ENCODE results near the gene PKD2L1.
"Not testable (repeated sequence)": the region's sequence is repeated elsewhere in the genome, so short reads cannot be mapped to it uniquely, and the experiment has no call there.

The PKD2L1 gene
- total RNA-seq: 0 to 0.18 (median 0.04) reads per million in 4 experiments

- no peak for DNase-seq
Measured at GRCh38 chr10:100330079-100330478, at the start of gene PKD2L1. Gene PKD2L1 (minus strand): TSS chr10:100330228. CDS start chr10:100330103, 125 bp downstream.

GRCh38 chr10:100377830-100378229, 47.8 kb upstream of the PKD2L1 start:
- DNase-seq: no peak

GRCh38 chr10:100376656-100377055, 46.6 kb upstream of the PKD2L1 start:
- DNase-seq: not testable (repeated sequence)

GRCh38 chr10:100374677-100375353, 44.8 kb upstream of the PKD2L1 start:
- not testable (repeated sequence) for DNase-seq

GRCh38 chr10:100374200-100374655, 44.2 kb upstream of the PKD2L1 start:
- DNase-seq: no peak

- DNase-seq: peak; percentile 80
Measured at GRCh38 chr10:100373298-100374199, 43.5 kb upstream of the PKD2L1 start.

- no peak for DNase-seq
Measured at GRCh38 chr10:100372415-100373297, 42.6 kb upstream of the PKD2L1 start.

- no peak for DNase-seq
Measured at GRCh38 chr10:100371482-100372027, 41.5 kb upstream of the PKD2L1 start.

- peak; percentile 5 for DNase-seq
Measured at GRCh38 chr10:100370714-100371481, 40.9 kb upstream of the PKD2L1 start.

- no peak for DNase-seq
Measured at GRCh38 chr10:100368721-100369120, 38.7 kb upstream of the PKD2L1 start.

- DNase-seq: no peak
Measured at GRCh38 chr10:100364735-100365391, 34.8 kb upstream of the PKD2L1 start.

- DNase-seq: no peak
Measured at GRCh38 chr10:100364175-100364574, 34.1 kb upstream of the PKD2L1 start.

GRCh38 chr10:100362570-100363496, 32.8 kb upstream of the PKD2L1 start:
- DNase-seq: no peak

- no peak for DNase-seq
Measured at GRCh38 chr10:100360234-100360633, 30.2 kb upstream of the PKD2L1 start.

GRCh38 chr10:100359529-100360150, 29.6 kb upstream of the PKD2L1 start:
- no peak for DNase-seq

- DNase-seq: no peak
Measured at GRCh38 chr10:100359030-100359432, 29.0 kb upstream of the PKD2L1 start.

GRCh38 chr10:100357059-100357858, 27.2 kb upstream of the PKD2L1 start:
- DNase-seq: no peak
